H1 (cell line): Measurements from ENCODE around the gene SMO. TPM values are rescaled to one million over a fixed set of nuclear protein-coding genes. Genes with fewer than 3 reads are reported as not detected.
A peak's percentile ranks its signal among the peaks of the same experiment; 100 is the strongest.

Experiments used
- CTCF ChIA-PET: fragments of 300-600 bp; sonication (Branson Sonifier 250); formaldehyde crosslinking; loops from one replicate; lab custom pipeline; 2021; ENCODE audit not compliant: partially characterized antibody; lab: Charles Lee
- POLR2A ChIA-PET: fragments of 300-600 bp; sonication (Branson Sonifier 250); formaldehyde crosslinking; loops from one replicate; lab custom pipeline; 2021; ENCODE audit warnings: inconsistent platforms; ENCODE audit not compliant: partially characterized antibody; lab: Charles Lee
- DNase-seq, 2 experiments: peaks; one replicate each; pipeline versions ENCODE4 v3.0.0 to v3.0.0-alpha.2; 2010 to 2022; ENCODE audit warnings: low spot score in 2 of 2, low read depth in 1 of 2, mixed read lengths in 1 of 2
- FAIRE-seq: peaks from 2 replicates; lab custom pipeline; 2011; peaks lifted over from hg19 to GRCh38; lab: Jason Lieb, UNC
- H2AFZ ChIP-seq: 2 replicates; pipeline ENCODE4 v1.8.1; 2012; ENCODE audit warnings: low read length, inconsistent platforms
- H2AK5ac ChIP-seq: 2 replicates; pipeline ENCODE4 v1.6.1; 2013; ENCODE audit warnings: low read depth, low read length
- H2BK120ac ChIP-seq: replicated peaks from 2 replicates; pipeline ENCODE3; 2013; ENCODE audit warnings: low read depth, low read length, inconsistent platforms
- H2BK12ac ChIP-seq: 2 replicates; pipeline ENCODE4 v1.6.1; 2013; ENCODE audit warnings: low read depth, low read length
- H2BK15ac ChIP-seq: 2 replicates; pipeline ENCODE4 v1.6.1; 2013; ENCODE audit warnings: low read length
- H2BK20ac ChIP-seq: 2 replicates; pipeline ENCODE4 v1.6.1; 2013; ENCODE audit warnings: low read length
- H2BK5ac ChIP-seq: 2 replicates; pipeline ENCODE4 v1.6.1; 2013; ENCODE audit warnings: low read depth, low read length
- H3K14ac ChIP-seq: 2 replicates; pipeline ENCODE4 v1.6.1; 2013; ENCODE audit warnings: inconsistent platforms; ENCODE audit not compliant: insufficient read length
- H3K18ac ChIP-seq: 2 replicates; pipeline ENCODE4 v1.6.1; 2013; ENCODE audit warnings: low read length; ENCODE audit errors: extremely low read depth
- H3K23ac ChIP-seq: 2 replicates; pipeline ENCODE4 v1.6.1; 2013; ENCODE audit warnings: inconsistent platforms; ENCODE audit not compliant: insufficient read length
- H3K23me2 ChIP-seq: 2 replicates; pipeline ENCODE4 v1.6.1; 2013; ENCODE audit warnings: low read depth, low read length
- H3K27ac ChIP-seq: 2 replicates; pipeline ENCODE4 v1.6.1; 2011; ENCODE audit warnings: low read depth, low read length, inconsistent platforms
- H3K27me3 ChIP-seq, 4 experiments: replicated peaks in 1 of 4; 1 replicate in 1 of 4; 2 replicates in 3 of 4; pipeline versions ENCODE4 v1.6.1 to v1.8.1; 2011 to 2013; ENCODE audit warnings: low read length in 3 of 4, mild to moderate bottlenecking in 3 of 4, inconsistent platforms in 2 of 4, mixed read lengths in 2 of 4, moderate library complexity in 1 of 4; ENCODE audit not compliant: control insufficient read depth in 3 of 4, insufficient read depth in 3 of 4; ENCODE audit errors: extremely low read depth in 1 of 4
- H3K36me3 ChIP-seq, 4 experiments: 2 replicates each; pipeline versions ENCODE4 v1.6.1 to v1.8.1; 2011 to 2013; ENCODE audit warnings: mild to moderate bottlenecking in 4 of 4, low read length in 3 of 4, moderate library complexity in 2 of 4, control low read depth in 1 of 4, inconsistent platforms in 1 of 4; ENCODE audit not compliant: insufficient read depth in 4 of 4, control insufficient read depth in 2 of 4
- H3K4ac ChIP-seq: replicated peaks from 2 replicates; pipeline ENCODE3; 2013; ENCODE audit warnings: low read length, low read depth, mixed read lengths, inconsistent platforms; ENCODE audit not compliant: insufficient read length
- H3K4me1 ChIP-seq, 4 experiments: replicated peaks in 1 of 4; 1 replicate in 1 of 4; 2 replicates in 3 of 4; pipeline versions ENCODE4 v1.6.1 to v1.8.1; 2011 to 2013; ENCODE audit warnings: low read length in 3 of 4, inconsistent platforms in 2 of 4, mixed read lengths in 1 of 4; ENCODE audit not compliant: insufficient read depth in 4 of 4, control insufficient read depth in 3 of 4
- H3K4me2 ChIP-seq, 2 experiments: 2 replicates each; pipeline versions ENCODE4 v1.6.1 to v1.8.1; 2011 to 2013; ENCODE audit warnings: low read depth in 2 of 2, low read length in 2 of 2, control low read depth in 1 of 2, inconsistent platforms in 1 of 2, mild to moderate bottlenecking in 1 of 2; ENCODE audit not compliant: insufficient read depth in 1 of 2
- H3K4me3 ChIP-seq, 4 experiments: fragments of 200-600, 300-600 bp in 1 of 4; sonication (generic), shearing (Covaris generic), sonication (Bioruptor Twin) in 1 of 4; 2 replicates each; pipeline versions ENCODE4 v1.5.1 to v1.8.1; 2011 to 2016; ENCODE audit warnings: low read length in 4 of 4, low read depth in 3 of 4, control low read depth in 2 of 4, inconsistent platforms in 2 of 4, mild to moderate bottlenecking in 2 of 4, mixed read lengths in 1 of 4, moderate library complexity in 1 of 4; ENCODE audit not compliant: insufficient read depth in 2 of 4; ENCODE audit errors: extremely low read depth in 1 of 4
- H3K56ac ChIP-seq: replicated peaks from 2 replicates; pipeline ENCODE3; 2013; ENCODE audit warnings: low read depth, mild to moderate bottlenecking, mixed read lengths, low read length, inconsistent platforms; ENCODE audit not compliant: insufficient read length
- H3K79me1 ChIP-seq: 2 replicates; pipeline ENCODE4 v1.6.1; 2013; ENCODE audit warnings: low read depth, low read length, control low read depth
- H3K79me2 ChIP-seq, 2 experiments: 2 replicates each; pipeline versions ENCODE4 v1.6.1 to v1.8.1; 2012 to 2013; ENCODE audit warnings: low read length in 2 of 2, mild to moderate bottlenecking in 2 of 2, inconsistent platforms in 1 of 2; ENCODE audit not compliant: insufficient read depth in 2 of 2, control insufficient read depth in 1 of 2
- H3K9ac ChIP-seq, 4 experiments: replicated peaks in 1 of 4; 1 replicate in 1 of 4; 2 replicates in 3 of 4; pipeline versions ENCODE4 v1.6.1 to v1.8.1; 2011 to 2013; ENCODE audit warnings: low read depth in 3 of 4, low read length in 3 of 4, control low read depth in 2 of 4, mild to moderate bottlenecking in 2 of 4, moderate library complexity in 2 of 4, inconsistent platforms in 1 of 4; ENCODE audit errors: extremely low read depth in 1 of 4
- H3K9me3 ChIP-seq, 2 experiments: 2 replicates each; pipeline versions ENCODE4 v1.6.1 to v1.8.1; 2012 to 2013; ENCODE audit warnings: mild to moderate bottlenecking in 2 of 2, moderate library complexity in 2 of 2, control low read depth in 1 of 2, inconsistent platforms in 1 of 2, low read depth in 1 of 2, low read length in 1 of 2, mixed read lengths in 1 of 2; ENCODE audit not compliant: insufficient read depth in 2 of 2
- H4K20me1 ChIP-seq, 2 experiments: replicated peaks in 1 of 2; 2 replicates each; pipeline versions ENCODE3 to v1.8.1; 2011 to 2013; ENCODE audit warnings: inconsistent platforms in 2 of 2, low read length in 2 of 2, mild to moderate bottlenecking in 1 of 2; ENCODE audit not compliant: insufficient read depth in 2 of 2, control insufficient read depth in 1 of 2
- H4K5ac ChIP-seq: 2 replicates; pipeline ENCODE4 v1.6.1; 2013; ENCODE audit warnings: low read length, low read depth, mixed read lengths, inconsistent platforms; ENCODE audit not compliant: insufficient read length
- H4K8ac ChIP-seq: 2 replicates; pipeline ENCODE4 v1.8.0; 2013; ENCODE audit warnings: mild to moderate bottlenecking, moderate library complexity, low read length, inconsistent platforms; ENCODE audit not compliant: insufficient read depth; ENCODE audit errors: extremely low read depth
- H4K91ac ChIP-seq: replicated peaks from 2 replicates; pipeline ENCODE3; 2013; ENCODE audit warnings: low read length, mixed read lengths, inconsistent platforms; ENCODE audit not compliant: insufficient read length
- CREB1 ChIP-seq: IDR thresholded peaks from 2 replicates; pipeline ENCODE4 v1.6.1; 2012; ENCODE audit warnings: inconsistent platforms
- SP4 ChIP-seq: IDR thresholded peaks from 2 replicates; pipeline ENCODE4 v1.6.1; 2012; ENCODE audit warnings: low read length, inconsistent platforms
- WGBS, 2 experiments: shearing (Covaris generic) in 1 of 2; methylation state at CpG; one replicate each; pipeline versions ENCODE4 v1.1.6 to v1.1.7; 2013 to 2015; ENCODE audit warnings: low lambda C conversion rate in 2 of 2, mixed read lengths in 2 of 2, inconsistent platforms in 1 of 2, low coverage in 1 of 2, missing lambda C conversion rate in 1 of 2; ENCODE audit not compliant: insufficient replicate concordance in 2 of 2, insufficient coverage in 1 of 2, insufficient read length in 1 of 2; ENCODE audit errors: extremely low coverage in 1 of 2, missing lambda C conversion rate in 1 of 2; 5-methylcytosine and 5-hydroxymethylcytosine counted together
- polyA plus RNA-seq, 7 experiments: library from polyadenylated mRNA; depleted of rRNA in 3 of 7; stranded (reverse) in 5 of 7; unstranded in 2 of 7; fragments of >200 nt in 5 of 7; fragments of 200-250 nt in 2 of 7; gene quantifications; 1 replicate in 5 of 7; 2 replicates in 1 of 7; 4 replicates in 1 of 7; pipeline versions ENCODE4 v1.2.1 to v1.2.3, GENCODE V29; 2011 to 2013; ENCODE audit warnings: missing spikeins in 2 of 7, mixed read lengths in 2 of 7
- total RNA-seq: library from RNA; stranded (reverse); fragmentation: NEBNext Ultra II Directional; extraction: Animal tissue kit (Norgen Biotek cat#: 25700); gene quantifications from 2 replicates; pipeline ENCODE4 v1.2.1, GENCODE V29; 2021

SMO gene
- total and polyA plus RNA-seq, 2 of the 8 experiments (the other 6 are each of a cell fraction or from before 2014, with no cell fraction given) = 64.5 to 67.6 TPM

DNA sequence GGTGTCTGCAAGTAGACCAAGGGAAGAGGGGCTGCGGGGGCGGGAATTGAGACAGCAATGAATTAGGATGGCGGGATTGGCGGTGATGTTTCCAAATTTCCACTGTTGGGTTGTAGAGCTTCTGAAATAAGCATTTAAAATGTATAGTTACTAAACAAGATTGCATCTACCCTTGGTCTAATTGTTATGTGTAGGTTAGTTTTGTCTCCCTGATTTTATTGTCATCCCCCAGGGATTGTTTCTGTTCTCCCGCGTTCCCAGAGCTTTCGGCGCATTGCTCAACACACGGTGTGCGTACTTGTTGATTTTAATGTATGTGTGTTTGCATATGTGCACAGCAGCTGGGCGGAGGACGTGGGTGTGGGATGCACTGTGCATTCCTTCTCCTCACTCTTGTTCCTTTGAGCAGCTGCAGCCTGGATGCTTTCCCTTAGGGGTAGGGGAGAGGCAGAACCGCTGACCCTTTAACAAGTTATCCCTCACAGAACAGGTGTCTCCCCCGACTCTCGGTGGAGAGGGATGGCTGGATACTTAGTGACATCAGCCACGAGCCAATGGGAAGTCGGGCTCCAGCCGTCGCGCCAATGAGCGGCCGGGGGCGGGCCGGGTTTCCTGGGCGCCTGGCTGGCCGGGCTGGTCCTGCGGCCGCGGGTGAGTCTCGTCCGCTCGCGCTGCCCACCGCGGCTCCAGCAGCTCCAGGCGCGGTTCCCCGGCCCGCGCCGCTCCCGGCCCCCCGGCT lies 44.2 kb upstream of the SMO start, which contains the start of gene TSPAN33:
Gene TSPAN33 (plus strand): TSS at position 613 of the 739 bp plus-strand sequence. CDS start 274 bp downstream, outside the sequence.
- Histone ChIP-seq H4K8ac (no peak within 1 kb of the TSS), H2BK5ac (no peak within 1 kb of the TSS), H2BK12ac (0 out of 2 replicates have a peak within 1 kb of the TSS, but pooled peaks have one; percentile 53), H4K91ac (no peak within 1 kb of the TSS), H3K18ac (no peak within 1 kb of the TSS; the same call in 1 of the 2 replicates), H3K27me3 (peaks cover 0 to 10% (median 3%) of the 10 kb centered on the region in 4 experiments; a peak in 4 of 7 replicates), H3K23me2 (peaks cover 6% of the 10 kb centered on the region), H2BK20ac (peak within 1 kb of the TSS; percentile 34; the same call in 1 of the 2 replicates), H3K36me3 (no peaks in the 10 kb centered on the region), H4K5ac (no peak within 1 kb of the TSS), H2AFZ (peak within 1 kb of the TSS; percentile 100), H4K20me1 (no peaks in the 10 kb centered on the region), H3K23ac (no peak within 1 kb of the TSS), H3K27ac (no peak within 1 kb of the TSS), H2BK15ac (no peak within 1 kb of the TSS), H3K14ac (no peak within 1 kb of the TSS), H3K56ac (no peak within 1 kb of the TSS), H3K4me3 (peak within 1 kb of the TSS; percentile 43 to 99 (median 55)), H3K4me2 (peak within 1 kb of the TSS; percentile 94 to 99), H2BK120ac (no peak within 1 kb of the TSS), H2AK5ac (no peak within 1 kb of the TSS), H3K9me3 (no peaks in the 10 kb centered on the region), H3K79me2 (no peaks in the 10 kb centered on the region), H3K4me1 (peaks cover 0 to 4% (median 2%) of the 10 kb centered on the region in 4 experiments; a peak in 4 of 7 replicates), H3K79me1 (peaks cover 3% of the 10 kb centered on the region; the same call in 1 of the 2 replicates), H3K4ac (no peak within 1 kb of the TSS), H3K9ac (peak within 1 kb of the TSS in 3 of 4 experiments; percentile 17 to 75 (median 55); a peak in 2 of 7 replicates)
- FAIRE-seq = no peak
- CTCF ChIA-PET = interaction anchor here (0.8 to 1.5 kb wide), 6 partner anchors 11 to 70 kb away, joined by 3 to 7 read pairs (median 4); no protein-coding TSS in a partner anchor
- peak in 1 of 2 experiments; percentile 88 for DNase-seq
- WGBS, 2 experiments = 4% methylated on average over 22 of the region's 43 CpGs; no CpG with 5 or more reads in 1 of the 2 experiments
- POLR2A ChIA-PET = interaction anchor here (0.7 to 1.8 kb wide), 6 partner anchors 14 to 90 kb away, joined by 3 to 11 read pairs (median 4); no protein-coding TSS in a partner anchor
- 0 out of 2 replicates have a peak, but pooled peaks have one; percentile 37 for TF ChIP-seq CREB1
- no peak for TF ChIP-seq SP4
